Neural progenitor cell (in vitro differentiated cells): ENCODE data around the gene MEIS1.

ENCODE experiments used
- CTCF ChIP-seq: fragments of 200-600 bp; sonication (generic); IDR thresholded peaks from 2 replicates; pipeline ENCODE4 v1.5.1; 2017; ENCODE audit warnings: antibody characterized with exemption, mild to moderate bottlenecking
- EZH2phosphoT487 ChIP-seq: fragments of 200-600 bp; sonication (generic); IDR thresholded peaks from 2 replicates; pipeline ENCODE4 v1.6.1; 2017; ENCODE audit warnings: antibody characterized with exemption

DNA sequence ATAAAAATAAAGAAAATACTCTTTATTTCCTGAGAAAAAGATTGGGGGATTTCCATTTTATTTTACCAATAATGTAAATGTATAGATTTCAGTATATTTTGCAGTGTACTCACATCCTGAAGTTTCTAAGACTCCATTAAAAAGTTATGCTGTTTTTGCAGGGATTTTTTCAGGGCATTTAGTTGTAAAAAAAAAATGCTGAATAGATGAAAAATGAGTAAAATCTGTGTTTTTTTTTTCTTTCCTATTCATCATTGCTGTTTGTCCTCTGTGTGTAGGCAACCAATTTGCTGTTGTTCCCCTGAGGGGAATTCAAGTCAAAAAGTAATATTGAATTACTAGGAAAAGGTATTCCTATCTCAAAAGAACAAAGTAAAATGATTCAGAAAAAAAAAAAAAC lies 66.3 kb downstream of the MEIS1 start:
- TF ChIP-seq CTCF (no peak), EZH2phosphoT487 (no peak)
